SU-DHL-6 (cell line): Measurements from ENCODE around the gene SMIM26.

Source experiments
- H2AFZ ChIP-seq: fragments of 200-600 bp; sonication (generic); 2 replicates; pipeline ENCODE4 v1.6.1; 2014; ENCODE audit warnings: low read depth, mild to moderate bottlenecking, moderate library complexity, mixed read lengths, antibody characterized with exemption, low read length; ENCODE audit not compliant: severe bottlenecking
- H3F3A ChIP-seq: fragments of 200-600 bp; shearing (Covaris generic); 2 replicates; pipeline ENCODE4 v1.6.0; 2016; ENCODE audit warnings: antibody characterized with exemption, mild to moderate bottlenecking; ENCODE audit not compliant: insufficient read depth
- H3K27ac ChIP-seq: fragments of 200-600 bp; sonication (generic); 2 replicates; pipeline ENCODE4 v1.5.1; 2016; ENCODE audit warnings: low read depth, mild to moderate bottlenecking, low read length, moderate library complexity, mixed read lengths
- H3K27me3 ChIP-seq: fragments of 200-600 bp; sonication (generic), shearing (Covaris generic); 2 replicates; pipeline ENCODE4 v1.6.0; 2014; ENCODE audit warnings: mild to moderate bottlenecking, low read length
- H3K36me3 ChIP-seq: fragments of 200-600 bp; sonication (generic); 2 replicates; pipeline ENCODE4 v1.6.1; 2014; ENCODE audit warnings: mild to moderate bottlenecking, low read length, mixed read lengths
- H3K4me2 ChIP-seq: fragments of 300-600, 200-600 bp; shearing (Covaris generic), sonication (generic); 2 replicates; pipeline ENCODE4 v1.6.0; 2014; ENCODE audit warnings: low read length, low read depth, mild to moderate bottlenecking; ENCODE audit not compliant: poor library complexity, severe bottlenecking
- H3K4me3 ChIP-seq: fragments of 200-600 bp; sonication (generic); 2 replicates; pipeline ENCODE4 v1.5.1; 2014; ENCODE audit warnings: antibody characterized with exemption, low read length, mild to moderate bottlenecking, mixed read lengths; ENCODE audit not compliant: insufficient read depth, poor library complexity, severe bottlenecking
- H3K79me2 ChIP-seq: fragments of 200-600 bp; sonication (generic); 2 replicates; pipeline ENCODE4 v1.6.1; 2014; ENCODE audit warnings: mild to moderate bottlenecking, low read length, moderate library complexity; ENCODE audit not compliant: insufficient read depth
- H3K9ac ChIP-seq: fragments of 200-600 bp; sonication (generic); 2 replicates; pipeline ENCODE4 v1.7.0; 2014; ENCODE audit warnings: mild to moderate bottlenecking, low read length
- H3K9me2 ChIP-seq: fragments of 200-600 bp; sonication (generic); replicated peaks from 2 replicates; pipeline ENCODE4 v1.6.1; 2014; ENCODE audit warnings: low read length; ENCODE audit not compliant: insufficient read depth
- H3K9me3 ChIP-seq: fragments of 200-600 bp; sonication (generic); 2 replicates; pipeline ENCODE4 v1.6.1; 2014; ENCODE audit warnings: low read length, mixed read lengths; ENCODE audit not compliant: insufficient read depth
- H4K20me1 ChIP-seq: fragments of 200-600 bp; sonication (generic); 2 replicates; pipeline ENCODE4 v1.6.1; 2014; ENCODE audit warnings: low read depth, mild to moderate bottlenecking, antibody characterized with exemption, low read length, moderate library complexity, mixed read lengths
- CTCF ChIP-seq: fragments of 200-600 bp; sonication (generic); IDR thresholded peaks from one replicate; pipeline ENCODE4 v1.5.1; 2017; ENCODE audit warnings: antibody characterized with exemption, mild to moderate bottlenecking, low read length, moderate library complexity; ENCODE audit not compliant: insufficient read depth, poor library complexity, severe bottlenecking
- EZH2phosphoT487 ChIP-seq: fragments of 200-600 bp; sonication (generic), shearing (Covaris generic); conservative IDR thresholded peaks from 2 replicates; pipeline ENCODE4 v1.6.1; 2018; ENCODE audit warnings: mild to moderate bottlenecking, antibody characterized with exemption, low read length, moderate library complexity, mixed read lengths

SMIM26 gene

GRCh38 chr20:18580012-18580411, 12.8 kb downstream of the SMIM26 start:
- TF ChIP-seq CTCF = no peak
- H3K9ac ChIP-seq = no peak overlapping the region
- no peak overlapping the region for H3K27ac ChIP-seq
- H3K9me2 ChIP-seq = no peaks in the 10 kb centered on the region
- H3K4me3 ChIP-seq = no peak overlapping the region
- H4K20me1 ChIP-seq = no peaks in the 10 kb centered on the region
- no peaks in the 10 kb centered on the region for H3K79me2 ChIP-seq
- H3F3A ChIP-seq = no peaks in the 10 kb centered on the region
- no peaks in the 10 kb centered on the region for H3K9me3 ChIP-seq
- no peak overlapping the region for H2AFZ ChIP-seq
- H3K36me3 ChIP-seq = no peaks in the 10 kb centered on the region
- H3K4me2 ChIP-seq = no peak overlapping the region
- no peaks in the 10 kb centered on the region for H3K27me3 ChIP-seq

GRCh38 chr20:18585134-18585533, 17.9 kb downstream of the SMIM26 start:
- H3K27ac ChIP-seq = no peak overlapping the region
- no peaks in the 10 kb centered on the region for H3K36me3 ChIP-seq
- no peak overlapping the region for H2AFZ ChIP-seq
- H3K9me2 ChIP-seq = no peaks in the 10 kb centered on the region
- no peaks in the 10 kb centered on the region for H3K27me3 ChIP-seq
- H3K4me3 ChIP-seq = no peak overlapping the region
- H3K4me2 ChIP-seq = no peak overlapping the region
- no peaks in the 10 kb centered on the region for H4K20me1 ChIP-seq
- TF ChIP-seq CTCF = no peak
- no peak for TF ChIP-seq EZH2phosphoT487
- peaks cover 23% of the 10 kb centered on the region for H3F3A ChIP-seq
- no peak overlapping the region for H3K9ac ChIP-seq
- H3K79me2 ChIP-seq = peaks cover 18% of the 10 kb centered on the region
- H3K9me3 ChIP-seq = no peaks in the 10 kb centered on the region

GRCh38 chr20:18587665-18588573, 20.7 kb downstream of the SMIM26 start, which contains the start of gene DTD1:
Gene DTD1, plus strand, starts transcription at chr20:18588054. Its CDS starts 19 bp downstream, at chr20:18588073.
- Histone ChIP-seq H2AFZ (peak within 1 kb of the TSS; percentile 63), H3K4me2 (peak within 1 kb of the TSS; percentile 55), H4K20me1 (no peaks in the 10 kb centered on the region), H3K79me2 (peaks cover 38% of the 10 kb centered on the region), H3K27me3 (no peaks in the 10 kb centered on the region), H3K36me3 (no peaks in the 10 kb centered on the region), H3K4me3 (peak within 1 kb of the TSS; percentile 67), H3K27ac (peak within 1 kb of the TSS; percentile 42), H3K9me3 (no peaks in the 10 kb centered on the region), H3K9ac (peak within 1 kb of the TSS; percentile 76), H3K9me2 (no peaks in the 10 kb centered on the region), H3F3A (peaks cover 30% of the 10 kb centered on the region)
- TF ChIP-seq CTCF (peak; percentile 69), EZH2phosphoT487 (no peak)
